ENCODE results near the gene P2RY14.
"Not testable (repeated sequence)": the region's sequence is repeated elsewhere in the genome, so short reads cannot be mapped to it uniquely, and the experiment has no call there.

Gene P2RY14

DNA sequence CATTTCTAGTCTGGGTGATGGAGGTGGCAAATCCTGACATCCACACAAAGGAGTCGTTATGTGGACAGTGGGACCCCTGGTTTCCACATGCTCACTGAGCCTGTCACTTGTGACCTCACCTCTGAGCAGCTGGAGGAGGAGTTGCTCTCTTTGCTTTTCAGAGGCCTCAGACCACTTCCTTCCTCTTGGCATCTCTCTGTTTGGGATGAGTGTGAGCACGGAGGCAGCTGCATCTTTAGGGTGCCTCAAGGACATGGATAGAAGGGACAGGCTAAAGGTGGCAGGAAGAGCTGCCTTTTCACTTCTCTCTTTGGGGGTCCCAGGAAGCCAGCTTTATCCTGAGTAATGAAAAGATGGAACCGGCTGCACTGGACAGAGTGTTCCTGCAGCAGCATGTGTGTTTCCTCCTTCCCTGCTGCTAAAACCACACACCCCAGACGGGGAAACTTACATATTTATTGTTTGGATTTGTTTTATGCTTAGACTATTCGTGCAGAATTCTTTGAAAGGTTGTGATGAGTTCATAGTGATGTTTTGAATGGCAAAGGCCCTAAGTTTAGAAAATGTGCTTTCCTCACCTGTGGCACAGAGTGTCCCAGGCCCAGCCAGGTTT lies 107.1 kb downstream of the P2RY14 start:
- no peaks in the 10 kb centered on the region for H3K9me3 ChIP-seq (replicated peaks; ENCODE audit: insufficient read depth, low read length)
- H3K4me1 ChIP-seq (ENCODE audit: low read length), result peaks cover 23% of the 10 kb centered on the region
- H3K9me2 ChIP-seq (replicated peaks; ENCODE audit: insufficient read depth, low read length), result no peaks in the 10 kb centered on the region
- H3F3A ChIP-seq (ENCODE audit: insufficient read depth, low read length), result peaks cover 6% of the 10 kb centered on the region; the same call in 1 of the 2 replicates
- H3K36me3 ChIP-seq (replicated peaks; ENCODE audit: insufficient read depth, low read length), result no peaks in the 10 kb centered on the region
- no peaks in the 10 kb centered on the region for H3K79me2 ChIP-seq (ENCODE audit: low read length)
- H2AFZ ChIP-seq (ENCODE audit: low read length), result no peak overlapping the region
- no peak overlapping the region for H3K9ac ChIP-seq (ENCODE audit: low read length)
- H3K27me3 ChIP-seq (replicated peaks; ENCODE audit: insufficient read depth, low read length), result no peaks in the 10 kb centered on the region
- DNase-seq, result peak; percentile 52
- H3K4me2 ChIP-seq (ENCODE audit: low read depth, low read length), result 0 out of 2 replicates have a peak overlapping the region, but pooled peaks have one; percentile 6
- no peak overlapping the region for H3K27ac ChIP-seq (ENCODE audit: low read length)
- H4K20me1 ChIP-seq (ENCODE audit: insufficient read depth, low read length), result no peaks in the 10 kb centered on the region
- H3K4me3 ChIP-seq (ENCODE audit: low read length), result no peak overlapping the region
- TF ChIP-seq EZH2 (optimal IDR thresholded peaks at IDR 0.05; ENCODE audit: low read depth, low read length), result no peak
- TF ChIP-seq EZH2phosphoT487 (IDR thresholded peaks at IDR 0.05; ENCODE audit: low read length), result no peak
- TF ChIP-seq, protein P1, sequence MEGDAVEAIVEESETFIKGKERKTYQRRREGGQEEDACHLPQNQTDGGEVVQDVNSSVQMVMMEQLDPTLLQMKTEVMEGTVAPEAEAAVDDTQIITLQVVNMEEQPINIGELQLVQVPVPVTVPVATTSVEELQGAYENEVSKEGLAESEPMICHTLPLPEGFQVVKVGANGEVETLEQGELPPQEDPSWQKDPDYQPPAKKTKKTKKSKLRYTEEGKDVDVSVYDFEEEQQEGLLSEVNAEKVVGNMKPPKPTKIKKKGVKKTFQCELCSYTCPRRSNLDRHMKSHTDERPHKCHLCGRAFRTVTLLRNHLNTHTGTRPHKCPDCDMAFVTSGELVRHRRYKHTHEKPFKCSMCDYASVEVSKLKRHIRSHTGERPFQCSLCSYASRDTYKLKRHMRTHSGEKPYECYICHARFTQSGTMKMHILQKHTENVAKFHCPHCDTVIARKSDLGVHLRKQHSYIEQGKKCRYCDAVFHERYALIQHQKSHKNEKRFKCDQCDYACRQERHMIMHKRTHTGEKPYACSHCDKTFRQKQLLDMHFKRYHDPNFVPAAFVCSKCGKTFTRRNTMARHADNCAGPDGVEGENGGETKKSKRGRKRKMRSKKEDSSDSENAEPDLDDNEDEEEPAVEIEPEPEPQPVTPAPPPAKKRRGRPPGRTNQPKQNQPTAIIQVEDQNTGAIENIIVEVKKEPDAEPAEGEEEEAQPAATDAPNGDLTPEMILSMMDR (IDR thresholded peaks at IDR 0.05; ENCODE audit: low read length), result no peak

DNA sequence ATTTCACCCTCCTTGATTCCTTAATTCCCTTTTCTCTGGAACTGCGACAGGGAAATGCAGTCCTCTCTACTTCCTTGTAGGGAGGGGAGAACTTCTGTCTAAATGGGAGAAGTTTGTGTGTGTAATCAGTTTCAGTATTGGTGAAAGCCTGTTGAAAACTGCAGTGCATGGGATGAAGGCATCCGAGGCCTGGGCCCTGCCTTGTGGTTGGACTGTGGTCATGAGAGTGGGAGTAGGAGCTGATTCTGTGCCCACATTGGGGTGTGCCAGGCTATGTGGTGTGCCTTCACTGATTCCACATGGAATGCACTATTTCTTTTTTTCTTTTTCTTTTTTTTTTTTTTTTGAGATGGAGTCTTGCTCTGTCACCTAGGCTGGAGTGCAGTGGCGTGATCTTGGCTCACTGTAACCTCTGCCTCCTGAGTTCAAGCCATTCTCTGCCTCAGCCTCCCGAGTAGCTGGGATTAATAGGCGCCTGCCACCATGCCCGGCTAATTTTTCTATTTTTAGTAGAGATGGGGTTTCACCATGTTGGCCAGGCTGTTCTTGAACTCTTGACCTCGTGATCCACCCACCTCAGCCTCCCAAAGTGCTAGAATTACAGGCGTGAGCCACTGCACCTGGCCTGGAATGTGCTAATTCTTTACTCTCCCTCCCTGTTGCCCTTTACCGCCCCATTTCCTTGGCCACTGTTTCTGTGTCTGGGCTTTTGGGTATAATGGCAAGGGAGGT lies 108.2 kb downstream of the P2RY14 start:
- H3K4me1 ChIP-seq (ENCODE audit: low read length), result peaks cover 23% of the 10 kb centered on the region
- not testable (repeated sequence) for H3K9ac ChIP-seq (ENCODE audit: low read length); H3K4me2 ChIP-seq (ENCODE audit: low read depth, low read length); H3K79me2 ChIP-seq (ENCODE audit: low read length); H4K20me1 ChIP-seq (ENCODE audit: insufficient read depth, low read length); H3F3A ChIP-seq (ENCODE audit: insufficient read depth, low read length); H3K9me2 ChIP-seq (replicated peaks; ENCODE audit: insufficient read depth, low read length); H3K4me3 ChIP-seq (ENCODE audit: low read length); H3K27ac ChIP-seq (ENCODE audit: low read length); H3K9me3 ChIP-seq (replicated peaks; ENCODE audit: insufficient read depth, low read length); H3K36me3 ChIP-seq (replicated peaks; ENCODE audit: insufficient read depth, low read length); H3K27me3 ChIP-seq (replicated peaks; ENCODE audit: insufficient read depth, low read length); H2AFZ ChIP-seq (ENCODE audit: low read length)
- DNase-seq, result peak; percentile 14

GRCh38 chr3:151169262-151169947 lies 108.9 kb downstream of the P2RY14 start:
- H3K27ac ChIP-seq (ENCODE audit: low read length), result no peak overlapping the region
- peaks cover 6% of the 10 kb centered on the region; the same call in 1 of the 2 replicates for H3F3A ChIP-seq (ENCODE audit: insufficient read depth, low read length)
- H3K27me3 ChIP-seq (replicated peaks; ENCODE audit: insufficient read depth, low read length), result no peaks in the 10 kb centered on the region
- no peaks in the 10 kb centered on the region for H3K79me2 ChIP-seq (ENCODE audit: low read length)
- no peaks in the 10 kb centered on the region for H4K20me1 ChIP-seq (ENCODE audit: insufficient read depth, low read length)
- TF ChIP-seq, protein P1 (IDR thresholded peaks at IDR 0.05; ENCODE audit: low read length), result no peak
- no peak for TF ChIP-seq EZH2phosphoT487 (IDR thresholded peaks at IDR 0.05; ENCODE audit: low read length)
- H3K9ac ChIP-seq (ENCODE audit: low read length), result no peak overlapping the region
- H3K4me3 ChIP-seq (ENCODE audit: low read length), result no peak overlapping the region
- H3K9me3 ChIP-seq (replicated peaks; ENCODE audit: insufficient read depth, low read length), result no peaks in the 10 kb centered on the region
- no peak overlapping the region for H2AFZ ChIP-seq (ENCODE audit: low read length)
- H3K4me1 ChIP-seq (ENCODE audit: low read length), result peaks cover 23% of the 10 kb centered on the region
- no peak for DNase-seq
- H3K36me3 ChIP-seq (replicated peaks; ENCODE audit: insufficient read depth, low read length), result no peaks in the 10 kb centered on the region
- H3K9me2 ChIP-seq (replicated peaks; ENCODE audit: insufficient read depth, low read length), result no peaks in the 10 kb centered on the region
- H3K4me2 ChIP-seq (ENCODE audit: low read depth, low read length), result no peak overlapping the region
